ENCODE measurements around the gene PTBP3. TPM values are rescaled to one million over a fixed set of nuclear protein-coding genes. Genes with fewer than 3 reads are reported as not detected.
A peak's percentile ranks its signal among the peaks of the same experiment; 100 is the strongest.
"Not testable (repeated sequence)": the region's sequence is repeated elsewhere in the genome, so short reads cannot be mapped to it uniquely, and the experiment has no call there.

PTBP3 gene
- total RNA-seq, 2 experiments from 2014 or later: 87.2 to 92.3 TPM

- CTCF ChIA-PET: no interaction called here
- Mint-ChIP-seq H3K4me1 (ENCODE audit: low read depth) (peaks cover 26% of the 10 kb centered on the region), H3K27me3 (no peaks in the 10 kb centered on the region), H3K4me3 (no peak overlapping the region), H3K9me3 (peaks cover 33% of the 10 kb centered on the region), H3K36me3 (peaks cover 51% of the 10 kb centered on the region), H3K27ac (no peak overlapping the region)
- no peak for DNase-seq
- intact Hi-C loops (cut with micrococcal nuclease): no loop called here
- POLR2A ChIA-PET: no interaction called here
Observed at GRCh38 chr9:112283582-112284253, 49.7 kb downstream of the PTBP3 start.

- POLR2A ChIA-PET; intact Hi-C loops (cut with micrococcal nuclease); CTCF ChIA-PET; H3K27ac Mint-ChIP-seq; H3K4me3 Mint-ChIP-seq; H3K27me3 Mint-ChIP-seq: not testable (repeated sequence)
- DNase-seq: peak; percentile 17
- peaks cover 33% of the 10 kb centered on the region for H3K9me3 Mint-ChIP-seq
- H3K4me1 Mint-ChIP-seq (ENCODE audit: low read depth): peaks cover 27% of the 10 kb centered on the region
- peaks cover 46% of the 10 kb centered on the region for H3K36me3 Mint-ChIP-seq
Observed at GRCh38 chr9:112282841-112283240, 50.6 kb downstream of the PTBP3 start.

DNA sequence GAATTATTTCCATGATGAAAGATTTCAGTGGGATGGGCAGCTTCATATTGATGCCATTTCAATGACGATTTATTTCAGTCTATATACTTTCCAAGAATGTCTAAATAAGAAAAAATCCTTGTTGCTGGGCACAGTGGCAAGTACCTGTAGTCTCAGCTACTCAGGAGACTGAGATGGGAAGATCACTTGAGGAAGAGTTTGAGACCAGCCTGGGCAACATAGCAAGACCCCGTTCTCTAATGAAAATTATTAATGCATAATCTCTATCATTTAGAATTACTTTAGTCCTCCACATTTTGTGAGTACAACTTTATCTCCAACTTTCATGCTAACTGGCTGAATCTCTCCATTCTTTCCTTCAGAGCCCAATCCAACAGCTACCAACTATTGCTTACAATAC, 52.5 kb downstream of the PTBP3 start:
- Mint-ChIP-seq H3K4me3 (no peak overlapping the region), H3K27ac (no peak overlapping the region), H3K27me3 (no peaks in the 10 kb centered on the region), H3K4me1 (ENCODE audit: low read depth) (peaks cover 39% of the 10 kb centered on the region), H3K9me3 (peaks cover 31% of the 10 kb centered on the region), H3K36me3 (peaks cover 32% of the 10 kb centered on the region)
- POLR2A ChIA-PET: no interaction called here
- CTCF ChIA-PET: no interaction called here
- intact Hi-C loops (cut with micrococcal nuclease): no loop called here
- DNase-seq: no peak

DNA sequence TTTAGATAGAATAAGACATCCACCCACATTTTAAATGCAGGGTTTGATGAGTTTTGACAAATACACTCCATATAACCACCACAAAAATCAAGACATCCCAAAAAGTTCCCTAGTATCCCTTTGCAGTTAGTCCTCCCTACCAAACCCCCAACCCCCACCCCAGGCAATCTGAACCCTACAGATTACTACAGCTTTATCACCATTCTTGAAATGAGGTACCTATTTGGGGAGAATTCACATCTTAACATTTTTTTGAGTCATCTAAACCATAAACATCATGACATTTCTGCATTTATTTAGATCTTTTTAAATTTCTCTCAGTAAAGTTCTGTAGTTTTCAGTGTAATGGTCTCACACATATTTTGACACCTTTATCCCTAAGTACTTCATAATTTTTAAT, 53.9 kb downstream of the PTBP3 start:
- peak; percentile 33 for DNase-seq
- ChIA-PET CTCF (no interaction called here), POLR2A (no interaction called here)
- intact Hi-C loops (cut with micrococcal nuclease): loop anchor here (2.0 kb wide), 1 partner anchor 53 kb away; the partner anchor contains the start of gene PTBP3
- Mint-ChIP-seq H3K27me3 (no peaks in the 10 kb centered on the region), H3K4me3 (no peak overlapping the region), H3K27ac (no peak overlapping the region), H3K4me1 (ENCODE audit: low read depth) (peaks cover 48% of the 10 kb centered on the region), H3K36me3 (peaks cover 22% of the 10 kb centered on the region), H3K9me3 (peaks cover 19% of the 10 kb centered on the region)

GRCh38 chr9:112278152-112278551, 55.3 kb downstream of the PTBP3 start:
- Mint-ChIP-seq H3K4me1 (ENCODE audit: low read depth) (peaks cover 56% of the 10 kb centered on the region), H3K36me3 (peaks cover 12% of the 10 kb centered on the region), H3K27ac (no peak overlapping the region), H3K27me3 (no peaks in the 10 kb centered on the region), H3K4me3 (no peak overlapping the region), H3K9me3 (peaks cover 5% of the 10 kb centered on the region)
- intact Hi-C loops (cut with micrococcal nuclease): loop anchor here (2.0 kb wide), 1 partner anchor 55 kb away; the partner anchor contains the start of gene PTBP3
- ChIA-PET CTCF (interaction anchor here (0.8 kb wide), 1 partner anchor 18 kb away, joined by 3 read pairs; no protein-coding TSS in a partner anchor), POLR2A (interaction anchor here (0.8 kb wide), 1 partner anchor 11 kb away, joined by 3 read pairs; no protein-coding TSS in a partner anchor)
- no peak for DNase-seq

DNA sequence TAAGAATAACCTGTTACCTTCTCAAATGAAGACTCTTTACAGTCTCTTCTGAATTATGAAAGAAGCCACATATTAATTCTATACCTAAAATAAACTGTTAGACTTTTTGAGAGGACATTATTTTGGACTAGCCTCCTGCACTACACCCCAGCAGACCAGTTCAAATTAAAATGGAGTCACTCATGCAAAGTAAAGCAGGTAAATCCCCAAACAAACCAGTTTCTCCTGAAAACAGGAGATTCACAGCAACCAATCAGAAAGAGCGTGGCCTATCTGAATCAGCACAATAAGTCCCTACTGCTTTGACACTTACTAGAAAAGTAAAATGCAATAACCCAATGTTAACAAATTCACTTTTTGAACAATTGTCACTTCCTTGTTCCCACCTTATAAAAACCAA, 58.8 kb downstream of the PTBP3 start:
- intact Hi-C loops (cut with micrococcal nuclease): no loop called here
- no peak for DNase-seq
- no peaks in the 10 kb centered on the region for H3K27me3 Mint-ChIP-seq
- H3K4me1 Mint-ChIP-seq (ENCODE audit: low read depth): peaks cover 58% of the 10 kb centered on the region
- no peaks in the 10 kb centered on the region for H3K9me3 Mint-ChIP-seq
- peaks cover 10% of the 10 kb centered on the region for H3K36me3 Mint-ChIP-seq
- POLR2A ChIA-PET: no interaction called here
- H3K4me3 Mint-ChIP-seq: no peak overlapping the region
- CTCF ChIA-PET: no interaction called here
- no peak overlapping the region for H3K27ac Mint-ChIP-seq

DNA sequence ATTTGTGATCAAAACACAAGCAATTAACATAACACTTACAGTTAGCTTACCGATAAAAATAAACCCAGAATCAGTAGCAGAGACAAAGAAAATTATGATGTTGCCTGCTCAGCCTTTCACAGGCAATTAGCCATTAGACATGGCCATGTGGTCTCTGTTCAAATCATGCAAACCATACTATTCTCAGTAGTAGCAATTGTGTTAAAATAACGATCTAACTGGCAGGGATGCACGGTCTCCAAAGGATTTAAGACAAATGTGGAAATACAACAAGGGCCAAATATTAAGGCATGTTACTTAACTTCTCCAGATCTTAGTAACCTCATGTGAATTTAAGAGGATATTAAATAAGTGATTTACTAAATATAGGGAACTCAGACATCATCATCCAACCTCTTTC, 59.5 kb downstream of the PTBP3 start:
- Mint-ChIP-seq H3K27me3 (no peaks in the 10 kb centered on the region), H3K4me1 (ENCODE audit: low read depth) (peaks cover 55% of the 10 kb centered on the region), H3K27ac (no peak overlapping the region), H3K4me3 (no peak overlapping the region), H3K36me3 (peaks cover 10% of the 10 kb centered on the region), H3K9me3 (no peaks in the 10 kb centered on the region)
- ChIA-PET POLR2A (no interaction called here), CTCF (no interaction called here)
- intact Hi-C loops (cut with micrococcal nuclease): no loop called here
- DNase-seq: no peak

- peaks cover 15% of the 10 kb centered on the region for H3K36me3 Mint-ChIP-seq
- peaks cover 43% of the 10 kb centered on the region for H3K4me1 Mint-ChIP-seq (ENCODE audit: low read depth)
- intact Hi-C loops (cut with micrococcal nuclease): no loop called here
- CTCF ChIA-PET: no interaction called here
- POLR2A ChIA-PET: no interaction called here
- no peak for DNase-seq
- H3K4me3 Mint-ChIP-seq: no peak overlapping the region
- H3K27me3 Mint-ChIP-seq: no peaks in the 10 kb centered on the region
- no peaks in the 10 kb centered on the region for H3K9me3 Mint-ChIP-seq
- H3K27ac Mint-ChIP-seq: no peak overlapping the region
Observed at GRCh38 chr9:112271466-112272098, 61.8 kb downstream of the PTBP3 start.

DNA sequence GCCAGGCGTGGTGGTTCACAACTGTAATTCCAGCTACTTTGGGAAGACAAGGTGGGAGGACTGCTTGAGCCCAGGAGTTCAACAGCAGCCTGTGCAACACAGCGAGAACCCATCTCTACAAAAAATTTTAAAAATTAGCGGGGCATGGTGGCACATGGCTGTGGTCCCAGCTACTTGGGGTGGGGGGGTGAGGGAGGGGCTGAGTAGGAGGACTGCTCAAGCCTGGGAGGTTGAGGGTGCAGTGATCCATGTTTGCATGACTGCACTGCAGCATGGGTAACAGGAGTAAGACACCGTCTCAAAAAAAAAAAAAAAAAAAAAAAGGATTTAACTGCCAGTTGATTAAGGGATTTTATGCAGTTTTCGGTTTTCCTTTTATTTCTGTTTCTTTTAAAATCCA, 65.0 kb downstream of the PTBP3 start:
- POLR2A ChIA-PET: no interaction called here
- CTCF ChIA-PET: interaction anchor here (0.7 kb wide), 1 partner anchor 332 kb away, joined by 3 read pairs; no protein-coding TSS in a partner anchor
- no peak for DNase-seq
- Mint-ChIP-seq H3K4me1 (ENCODE audit: low read depth) (peaks cover 24% of the 10 kb centered on the region), H3K27me3 (no peaks in the 10 kb centered on the region), H3K27ac (no peak overlapping the region), H3K9me3 (no peaks in the 10 kb centered on the region), H3K4me3 (no peak overlapping the region), H3K36me3 (peaks cover 18% of the 10 kb centered on the region)
- intact Hi-C loops (cut with micrococcal nuclease): loop anchor here (5.0 kb wide), 1 partner anchor 51 kb away; no protein-coding TSS in a partner anchor

GRCh38 chr9:112267086-112267485, 66.3 kb downstream of the PTBP3 start:
- H3K27ac Mint-ChIP-seq, H3K4me3 Mint-ChIP-seq, H3K9me3 Mint-ChIP-seq, DNase-seq, CTCF ChIA-PET, H3K27me3 Mint-ChIP-seq, POLR2A ChIA-PET: not testable (repeated sequence)
- intact Hi-C loops (cut with micrococcal nuclease): loop anchor here (5.0 kb wide), 1 partner anchor 50 kb away; no protein-coding TSS in a partner anchor
- Mint-ChIP-seq H3K36me3 (peaks cover 24% of the 10 kb centered on the region), H3K4me1 (ENCODE audit: low read depth) (peaks cover 16% of the 10 kb centered on the region)

DNA sequence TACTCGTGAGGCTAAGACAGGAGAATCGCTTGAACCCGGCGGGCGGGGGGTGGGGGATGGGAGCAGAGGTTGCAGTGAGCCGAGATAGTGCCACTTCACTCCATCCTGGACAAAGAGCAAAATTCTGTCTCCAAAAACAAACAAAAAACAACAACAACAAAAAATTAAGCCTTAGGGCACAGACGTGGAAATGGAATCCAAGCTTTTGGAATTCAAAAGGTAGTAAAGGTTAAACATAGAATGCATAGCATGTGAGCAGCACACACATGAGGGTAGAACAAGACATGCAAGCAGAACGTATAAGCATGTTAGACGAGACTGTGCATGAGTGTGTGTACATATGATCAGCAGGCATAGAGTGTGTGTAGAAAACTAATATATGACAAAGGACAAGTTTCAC, 68.0 kb downstream of the PTBP3 start:
- peaks cover 25% of the 10 kb centered on the region for H3K4me1 Mint-ChIP-seq (ENCODE audit: low read depth)
- CTCF ChIA-PET: no interaction called here
- no peak overlapping the region for H3K27ac Mint-ChIP-seq
- H3K36me3 Mint-ChIP-seq: peaks cover 23% of the 10 kb centered on the region
- no peak overlapping the region for H3K4me3 Mint-ChIP-seq
- no peak for DNase-seq
- no peaks in the 10 kb centered on the region for H3K9me3 Mint-ChIP-seq
- no peaks in the 10 kb centered on the region for H3K27me3 Mint-ChIP-seq
- POLR2A ChIA-PET: no interaction called here
- intact Hi-C loops (cut with micrococcal nuclease): loop anchor here (5.0 kb wide), 1 partner anchor 48 kb away; no protein-coding TSS in a partner anchor

- H3K36me3 Mint-ChIP-seq: peaks cover 26% of the 10 kb centered on the region
- POLR2A ChIA-PET: no interaction called here
- intact Hi-C loops (cut with micrococcal nuclease): no loop called here
- peaks cover 14% of the 10 kb centered on the region for H3K4me1 Mint-ChIP-seq (ENCODE audit: low read depth)
- no peak for DNase-seq
- H3K27me3 Mint-ChIP-seq: no peaks in the 10 kb centered on the region
- no peak overlapping the region for H3K4me3 Mint-ChIP-seq
- CTCF ChIA-PET: interaction anchor here (0.7 kb wide), 2 partner anchors 205 to 287 kb away, joined by 3 to 5 read pairs; no protein-coding TSS in a partner anchor
- H3K27ac Mint-ChIP-seq: no peak overlapping the region
- no peaks in the 10 kb centered on the region for H3K9me3 Mint-ChIP-seq
Observed at GRCh38 chr9:112262577-112262976, 70.8 kb downstream of the PTBP3 start.

DNA sequence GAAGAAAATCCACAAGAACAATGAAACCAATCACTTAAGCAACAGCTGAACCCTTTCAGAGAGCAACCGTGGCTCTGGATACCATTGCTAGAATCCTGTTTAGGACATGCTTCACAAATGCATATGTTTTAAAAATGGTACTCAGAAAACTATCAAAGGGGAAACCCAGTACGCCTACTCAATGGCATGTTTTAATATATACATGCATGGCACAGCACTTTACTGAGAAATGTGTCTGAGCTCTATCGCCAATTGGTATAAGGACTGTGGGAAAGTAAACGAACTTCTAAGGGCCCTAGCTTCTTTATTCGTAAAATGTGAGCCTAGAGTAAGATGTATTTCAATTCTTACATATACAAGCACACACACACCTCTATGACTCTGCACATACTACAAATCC, 72.3 kb downstream of the PTBP3 start:
- POLR2A ChIA-PET: no interaction called here
- no peak for DNase-seq
- Mint-ChIP-seq H3K27me3 (no peaks in the 10 kb centered on the region), H3K27ac (no peak overlapping the region), H3K9me3 (no peaks in the 10 kb centered on the region), H3K36me3 (peaks cover 26% of the 10 kb centered on the region), H3K4me1 (ENCODE audit: low read depth) (peaks cover 14% of the 10 kb centered on the region), H3K4me3 (no peak overlapping the region)
- intact Hi-C loops (cut with micrococcal nuclease): no loop called here
- CTCF ChIA-PET: no interaction called here
